Neural cell (in vitro differentiated cells): ENCODE measurements around the gene S100PBP. TPM values are rescaled to one million over a fixed set of nuclear protein-coding genes. Genes with fewer than 3 reads are reported as not detected.

Experiments used
- H2AFZ ChIP-seq: fragments of 200-600, 300-800 bp; sonication (generic), shearing (Covaris generic); 2 replicates; pipeline ENCODE4 v1.6.0; 2014; ENCODE audit warnings: low read depth, mild to moderate bottlenecking, antibody characterized with exemption, low read length, moderate library complexity
- H3F3A ChIP-seq: fragments of 200-600 bp; shearing (Covaris generic); 2 replicates; pipeline ENCODE4 v1.6.1; 2016; ENCODE audit warnings: mild to moderate bottlenecking, moderate library complexity, mixed read lengths, antibody characterized with exemption, low read length; ENCODE audit not compliant: insufficient read depth, poor library complexity, severe bottlenecking
- H3K27ac ChIP-seq: fragments of 200-600, 300-800 bp; sonication (generic), shearing (Covaris generic); 2 replicates; pipeline ENCODE4 v1.5.1; 2014; ENCODE audit warnings: mild to moderate bottlenecking, low read length, moderate library complexity
- H3K27me3 ChIP-seq: fragments of 300-800, 200-600 bp; sonication (generic), shearing (Covaris generic); 2 replicates; pipeline ENCODE4 v1.6.0; 2014; ENCODE audit warnings: mild to moderate bottlenecking, low read depth, low read length, moderate library complexity; ENCODE audit not compliant: insufficient read depth
- H3K36me3 ChIP-seq: fragments of 300-800, 200-600 bp; sonication (generic), shearing (Covaris generic); 2 replicates; pipeline ENCODE4 v1.5.1; 2014; ENCODE audit warnings: mild to moderate bottlenecking, antibody characterized with exemption, low read length, moderate library complexity; ENCODE audit not compliant: insufficient read depth
- H3K4me2 ChIP-seq: fragments of 300-800, 200-600 bp; sonication (generic), shearing (Covaris generic); 2 replicates; pipeline ENCODE4 v1.6.0; 2014; ENCODE audit warnings: mild to moderate bottlenecking, low read length
- H3K4me3 ChIP-seq: fragments of 300-800, 200-600 bp; sonication (generic), shearing (Covaris generic); 2 replicates; pipeline ENCODE4 v1.5.1; 2014; ENCODE audit warnings: mild to moderate bottlenecking, low read length, moderate library complexity
- H3K79me2 ChIP-seq: fragments of 200-600 bp; shearing (Covaris generic); replicated peaks from 2 replicates; pipeline ENCODE4 v1.6.0; 2014; ENCODE audit warnings: mild to moderate bottlenecking, low read length, moderate library complexity; ENCODE audit not compliant: insufficient read depth
- H3K9ac ChIP-seq: fragments of 300-800, 200-600 bp; sonication (generic), shearing (Covaris generic); 2 replicates; pipeline ENCODE4 v1.6.1; 2016; ENCODE audit warnings: mild to moderate bottlenecking, low read length, mixed read lengths
- H3K9me2 ChIP-seq: fragments of 200-600 bp; shearing (Covaris generic); 2 replicates; pipeline ENCODE4 v1.6.1; 2016; ENCODE audit warnings: mild to moderate bottlenecking, low read length, mixed read lengths; ENCODE audit not compliant: insufficient read depth
- H3K9me3 ChIP-seq: fragments of 200-600, 300-800 bp; sonication (generic), shearing (Covaris generic); 2 replicates; pipeline ENCODE4 v1.6.1; 2016; ENCODE audit warnings: mild to moderate bottlenecking, mixed run types, low read length, moderate library complexity, mixed read lengths
- H4K20me1 ChIP-seq: fragments of 200-600 bp; shearing (Covaris generic); 2 replicates; pipeline ENCODE4 v1.6.1; 2016; ENCODE audit warnings: mild to moderate bottlenecking, mixed run types; ENCODE audit not compliant: insufficient read depth
- CTCF ChIP-seq: fragments of 450-650 bp; IDR thresholded peaks from 2 replicates; pipeline ENCODE4 v1.5.1; 2014; ENCODE audit warnings: antibody characterized with exemption, mild to moderate bottlenecking, moderate library complexity; ENCODE audit not compliant: poor library complexity, severe bottlenecking
- EP300 ChIP-seq: fragments of 450-650 bp; conservative IDR thresholded peaks from 2 replicates; pipeline ENCODE4 v1.6.1; 2014; ENCODE audit warnings: antibody characterized with exemption, mild to moderate bottlenecking, moderate library complexity; ENCODE audit not compliant: poor library complexity, severe bottlenecking
- EZH2 ChIP-seq: fragments of 200-600, 300-800 bp; shearing (Covaris generic), sonication (generic); IDR thresholded peaks from 2 replicates; pipeline ENCODE4 v1.6.1; 2014; ENCODE audit warnings: antibody characterized with exemption, low read length, borderline replicate concordance, mild to moderate bottlenecking; ENCODE audit not compliant: insufficient read depth, poor library complexity, severe bottlenecking
- MXI1 ChIP-seq: fragments of 450-650 bp; conservative IDR thresholded peaks from 2 replicates; pipeline ENCODE4 v1.6.1; 2014; ENCODE audit warnings: antibody characterized with exemption, mild to moderate bottlenecking; ENCODE audit not compliant: poor library complexity, severe bottlenecking
- POLR2AphosphoS5 ChIP-seq: IDR thresholded peaks from 2 replicates; pipeline ENCODE4 v1.6.1; 2012
- RAD21 ChIP-seq: fragments of 450-650 bp; conservative IDR thresholded peaks from 2 replicates; pipeline ENCODE4 v1.6.1; 2014; ENCODE audit warnings: antibody characterized with exemption, mild to moderate bottlenecking, moderate library complexity
- REST ChIP-seq: IDR thresholded peaks from 2 replicates; pipeline ENCODE4 v1.6.1; 2012; ENCODE audit warnings: borderline replicate concordance
- SMC3 ChIP-seq: fragments of 450-650 bp; conservative IDR thresholded peaks from 2 replicates; pipeline ENCODE4 v1.6.1; 2014; ENCODE audit warnings: antibody characterized with exemption, mild to moderate bottlenecking, moderate library complexity; ENCODE audit not compliant: poor library complexity
- TAF1 ChIP-seq: IDR thresholded peaks from 2 replicates; pipeline ENCODE4 v1.6.1; 2012; ENCODE audit warnings: low read depth
- polyA plus RNA-seq: library from polyadenylated mRNA; depleted of rRNA; stranded (reverse); fragments of >200 nt; gene quantifications from 2 replicates; pipeline ENCODE4 v1.2.3, GENCODE V29; 2014

S100PBP gene
- polyA plus RNA-seq, 1 donor from 2014 or later: 77.0 TPM

- no peak overlapping the region for H2AFZ ChIP-seq
- H4K20me1 ChIP-seq: no peaks in the 10 kb centered on the region
- no peaks in the 10 kb centered on the region for H3K9me2 ChIP-seq
- no peak overlapping the region for H3K4me2 ChIP-seq
- no peaks in the 10 kb centered on the region for H3F3A ChIP-seq
- no peaks in the 10 kb centered on the region for H3K27me3 ChIP-seq
- no peak overlapping the region for H3K27ac ChIP-seq
- TF ChIP-seq POLR2AphosphoS5 (no peak), SMC3 (no peak), EZH2 (no peak)
- H3K9ac ChIP-seq: no peak overlapping the region
- H3K79me2 ChIP-seq: no peaks in the 10 kb centered on the region
- H3K36me3 ChIP-seq: no peaks in the 10 kb centered on the region
- H3K4me3 ChIP-seq: no peak overlapping the region
- H3K9me3 ChIP-seq: no peaks in the 10 kb centered on the region
Measured at GRCh38 chr1:32779242-32779641, 38.2 kb upstream of the S100PBP start.

GRCh38 chr1:32780005-32780404 lies 37.4 kb upstream of the S100PBP start:
- H3F3A ChIP-seq: no peaks in the 10 kb centered on the region
- H3K9ac ChIP-seq: no peak overlapping the region
- no peaks in the 10 kb centered on the region for H3K9me3 ChIP-seq
- TF ChIP-seq MXI1: no peak
- TF ChIP-seq REST: no peak
- no peak for TF ChIP-seq TAF1
- TF ChIP-seq RAD21: no peak
- no peak for TF ChIP-seq POLR2AphosphoS5
- TF ChIP-seq SMC3: no peak
- no peak for TF ChIP-seq EP300
- no peak for TF ChIP-seq EZH2
- no peak for TF ChIP-seq CTCF
- no peak overlapping the region for H3K4me2 ChIP-seq
- no peaks in the 10 kb centered on the region for H3K9me2 ChIP-seq
- no peaks in the 10 kb centered on the region for H3K79me2 ChIP-seq
- no peaks in the 10 kb centered on the region for H3K27me3 ChIP-seq
- H3K27ac ChIP-seq: no peak overlapping the region
- no peaks in the 10 kb centered on the region for H4K20me1 ChIP-seq
- H2AFZ ChIP-seq: no peak overlapping the region
- H3K4me3 ChIP-seq: no peak overlapping the region
- no peaks in the 10 kb centered on the region for H3K36me3 ChIP-seq

- H3K9me3 ChIP-seq: no peaks in the 10 kb centered on the region
- no peaks in the 10 kb centered on the region for H3K27me3 ChIP-seq
- H3K36me3 ChIP-seq: no peaks in the 10 kb centered on the region
- TF ChIP-seq SMC3: no peak
- TF ChIP-seq TAF1: no peak
- TF ChIP-seq RAD21: no peak
- no peak for TF ChIP-seq CTCF
- TF ChIP-seq EZH2: no peak
- no peak for TF ChIP-seq EP300
- TF ChIP-seq POLR2AphosphoS5: no peak
- no peak overlapping the region for H3K4me2 ChIP-seq
- H2AFZ ChIP-seq: no peak overlapping the region
- H3K79me2 ChIP-seq: no peaks in the 10 kb centered on the region
- no peak overlapping the region for H3K9ac ChIP-seq
- H3F3A ChIP-seq: no peaks in the 10 kb centered on the region
- H3K9me2 ChIP-seq: no peaks in the 10 kb centered on the region
- H3K27ac ChIP-seq: no peak overlapping the region
- H4K20me1 ChIP-seq: no peaks in the 10 kb centered on the region
- no peak overlapping the region for H3K4me3 ChIP-seq
Measured at GRCh38 chr1:32780628-32781234, 36.7 kb upstream of the S100PBP start.
